ENCODE measurements around the gene CDKN2B-AS1. TPM values are rescaled to one million over a fixed set of nuclear protein-coding genes. Genes with fewer than 3 reads are reported as not detected.

Gene CDKN2B-AS1
- total and polyA plus RNA-seq, 5 donors, result 0.09 to 0.24 TPM; not detected in 3

DNA sequence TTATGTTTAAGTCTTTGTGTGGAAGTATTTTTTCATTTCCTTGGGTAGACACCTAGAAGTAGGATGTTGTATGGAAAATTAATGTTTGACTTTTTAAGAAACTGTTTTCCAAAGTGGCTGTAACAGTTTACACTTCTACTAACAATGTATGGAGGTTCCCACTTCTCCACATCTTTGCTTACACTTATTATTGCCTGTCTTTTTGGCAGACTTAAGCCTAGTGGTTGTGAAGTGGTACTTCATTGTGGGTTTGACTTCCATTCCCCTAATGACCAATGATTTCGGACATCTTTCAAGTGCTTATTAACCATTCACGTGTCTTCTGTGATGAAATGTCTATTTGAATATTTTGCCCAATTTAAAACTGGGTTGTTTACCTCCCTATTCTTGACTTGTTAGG is 106.0 kb downstream of the CDKN2B-AS1 start:
- no peak for DNase-seq
- ATAC-seq, result no peak
- intact Hi-C loops (cut with DNase I), result no loop called here

GRCh38 chr9:22102146-22103053 is 107.8 kb downstream of the CDKN2B-AS1 start:
- H3K27me3 ChIP-seq (ENCODE audit: control insufficient read depth, insufficient read depth), result no peaks in the 10 kb centered on the region
- WGBS, result 87% methylated on average over 4 of the region's 4 CpGs
- no peak for DNase-seq
- H3K4me3 ChIP-seq (ENCODE audit: low read length), result no peak overlapping the region
- intact Hi-C loops (cut with DNase I), result no loop called here
- ATAC-seq, result no peak
- no peaks in the 10 kb centered on the region for H3K4me1 ChIP-seq (ENCODE audit: control insufficient read depth, insufficient read depth, low read length)
- H3K27ac ChIP-seq (ENCODE audit: low read length), result peak overlapping the region; percentile 48
- H3K9me3 ChIP-seq (ENCODE audit: control insufficient read depth, low read length), result no peaks in the 10 kb centered on the region

More for the DNA sequence above, 106.0 kb downstream of the CDKN2B-AS1 start:
- 70% methylated on average over 2 of the region's 2 CpGs for WGBS
- H3K9me3 ChIP-seq (ENCODE audit: control insufficient read depth, low read length), result no peaks in the 10 kb centered on the region
- no peak overlapping the region for H3K27ac ChIP-seq (ENCODE audit: low read length)
- H3K4me1 ChIP-seq (ENCODE audit: control insufficient read depth, insufficient read depth, low read length), result no peaks in the 10 kb centered on the region
- no peaks in the 10 kb centered on the region for H3K27me3 ChIP-seq (ENCODE audit: control insufficient read depth, insufficient read depth)
- no peak overlapping the region for H3K4me3 ChIP-seq (ENCODE audit: low read length)

- H3K27me3 ChIP-seq (ENCODE audit: control insufficient read depth, insufficient read depth), result no peaks in the 10 kb centered on the region
- ATAC-seq, result peak; percentile 58 to 59
- no peak overlapping the region for H3K27ac ChIP-seq (ENCODE audit: low read length)
- 50% methylated on average over 4 of the region's 4 CpGs for WGBS
- H3K4me3 ChIP-seq (ENCODE audit: low read length), result no peak overlapping the region
- no peak for DNase-seq
- intact Hi-C loops (cut with DNase I), result no loop called here
- H3K4me1 ChIP-seq (ENCODE audit: control insufficient read depth, insufficient read depth, low read length), result no peaks in the 10 kb centered on the region
- no peaks in the 10 kb centered on the region for H3K9me3 ChIP-seq (ENCODE audit: control insufficient read depth, low read length)
These were observed 109.3 kb downstream of the CDKN2B-AS1 start for GRCh38 chr9:22103685-22104575.

- H3K27ac ChIP-seq (ENCODE audit: low read length), result no peak overlapping the region
- intact Hi-C loops (cut with DNase I), result no loop called here
- no peaks in the 10 kb centered on the region for H3K27me3 ChIP-seq (ENCODE audit: control insufficient read depth, insufficient read depth)
- DNase-seq (no peak), ATAC-seq (no peak)
- no peak overlapping the region for H3K4me3 ChIP-seq (ENCODE audit: low read length)
- no peaks in the 10 kb centered on the region for H3K9me3 ChIP-seq (ENCODE audit: control insufficient read depth, low read length)
- no peaks in the 10 kb centered on the region for H3K4me1 ChIP-seq (ENCODE audit: control insufficient read depth, insufficient read depth, low read length)
- 95% methylated on average over 4 of the region's 4 CpGs for WGBS
These were observed 110.6 kb downstream of the CDKN2B-AS1 start for GRCh38 chr9:22105005-22105722.

DNA sequence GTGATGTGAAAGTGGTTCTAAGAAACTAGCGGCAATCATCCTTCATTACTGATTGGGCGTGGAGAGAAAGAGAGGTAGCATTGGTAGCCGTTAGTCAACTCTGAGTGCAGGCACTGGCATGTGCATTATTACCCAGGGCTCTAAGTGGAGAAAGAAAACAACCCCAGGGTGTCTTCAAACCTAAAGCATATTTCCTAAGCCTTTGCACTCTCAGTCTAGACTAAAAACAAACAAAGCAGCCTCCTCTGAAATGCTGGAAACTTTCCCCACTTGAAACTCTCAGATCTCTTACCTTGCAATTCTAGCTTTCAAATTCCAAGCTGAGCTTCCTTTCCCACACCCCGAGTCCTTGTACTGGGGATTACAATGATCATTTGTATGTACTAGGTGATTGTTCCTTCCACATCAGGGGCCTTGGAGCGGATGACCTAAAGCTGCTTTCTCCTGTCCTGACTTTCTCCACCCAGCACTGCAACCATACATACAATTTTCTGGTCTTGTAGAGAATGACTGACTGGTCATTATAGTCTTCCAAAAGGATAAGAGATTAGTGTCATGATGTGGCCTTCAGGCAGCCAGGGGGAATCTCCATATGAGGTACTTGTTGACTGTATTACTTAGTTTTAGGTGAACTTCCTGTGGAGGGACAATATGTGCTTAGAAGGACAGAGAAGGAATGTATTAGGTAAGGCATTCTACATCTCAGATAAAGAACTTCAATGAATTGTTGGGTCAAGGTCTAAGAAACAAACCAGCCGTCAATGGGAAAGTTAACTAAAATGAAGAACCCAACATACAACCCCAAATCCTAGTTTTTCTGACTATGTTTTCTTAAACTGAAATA is 112.8 kb downstream of the CDKN2B-AS1 start:
- H3K27me3 ChIP-seq (ENCODE audit: control insufficient read depth, insufficient read depth), result no peaks in the 10 kb centered on the region
- WGBS, result 92% methylated on average over 6 of the region's 6 CpGs
- no peak overlapping the region for H3K27ac ChIP-seq (ENCODE audit: low read length)
- H3K4me3 ChIP-seq (ENCODE audit: low read length), result no peak overlapping the region
- DNase-seq (no peak), ATAC-seq (no peak)
- intact Hi-C loops (cut with DNase I), result no loop called here
- H3K9me3 ChIP-seq (ENCODE audit: control insufficient read depth, low read length), result no peaks in the 10 kb centered on the region
- H3K4me1 ChIP-seq (ENCODE audit: control insufficient read depth, insufficient read depth, low read length), result no peaks in the 10 kb centered on the region

GRCh38 chr9:22108581-22109370 is 114.2 kb downstream of the CDKN2B-AS1 start:
- intact Hi-C loops (cut with DNase I), result no loop called here
- Histone ChIP-seq H3K4me3 (ENCODE audit: low read length) (no peak overlapping the region), H3K27me3 (ENCODE audit: control insufficient read depth, insufficient read depth) (no peaks in the 10 kb centered on the region), H3K27ac (ENCODE audit: low read length) (no peak overlapping the region), H3K9me3 (ENCODE audit: control insufficient read depth, low read length) (no peaks in the 10 kb centered on the region), H3K4me1 (ENCODE audit: control insufficient read depth, insufficient read depth, low read length) (no peaks in the 10 kb centered on the region)
- WGBS, result 48% methylated on average over 4 of the region's 4 CpGs
- ATAC-seq (no peak), DNase-seq (no peak)

GRCh38 chr9:22111176-22111953 is 116.8 kb downstream of the CDKN2B-AS1 start:
- intact Hi-C loops (cut with DNase I), result loop anchor here in 1 of 4 donors (10.0 kb wide), 1 partner anchor 297 kb away; no protein-coding TSS in a partner anchor
- Histone ChIP-seq H3K4me1 (ENCODE audit: control insufficient read depth, insufficient read depth, low read length) (no peaks in the 10 kb centered on the region), H3K27me3 (ENCODE audit: control insufficient read depth, insufficient read depth) (no peaks in the 10 kb centered on the region), H3K27ac (ENCODE audit: low read length) (no peak overlapping the region), H3K4me3 (ENCODE audit: low read length) (no peak overlapping the region), H3K9me3 (ENCODE audit: control insufficient read depth, low read length) (no peaks in the 10 kb centered on the region)
- no peak for ATAC-seq
- DNase-seq, result no peak
- WGBS, result 68% methylated on average over 2 of the region's 2 CpGs

GRCh38 chr9:22111954-22112247 is 117.3 kb downstream of the CDKN2B-AS1 start:
- no peaks in the 10 kb centered on the region for H3K9me3 ChIP-seq (ENCODE audit: control insufficient read depth, low read length)
- ATAC-seq (no peak), DNase-seq (no peak)
- H3K4me1 ChIP-seq (ENCODE audit: control insufficient read depth, insufficient read depth, low read length), result no peaks in the 10 kb centered on the region
- no peak overlapping the region for H3K4me3 ChIP-seq (ENCODE audit: low read length)
- intact Hi-C loops (cut with DNase I), result loop anchor here in 1 of 4 donors (10.0 kb wide), 1 partner anchor 297 kb away; no protein-coding TSS in a partner anchor
- no peaks in the 10 kb centered on the region for H3K27me3 ChIP-seq (ENCODE audit: control insufficient read depth, insufficient read depth)
- H3K27ac ChIP-seq (ENCODE audit: low read length), result no peak overlapping the region
